Colonic mucosa (tissue), 4 donors: ENCODE data around the gene XPA. TPM values are rescaled to one million over a fixed set of nuclear protein-coding genes. Genes with fewer than 3 reads are reported as not detected.

Experiments used
- DNase-seq: peaks from one replicate; pipeline ENCODE4 v3.0.0-alpha.2; 2020
- H3K27ac ChIP-seq: fragments of 200-600 bp; one replicate; pipeline ENCODE4 v1.8.0; 2021
- H3K27me3 ChIP-seq: fragments of 200-600 bp; one replicate; pipeline ENCODE4 v1.8.0; 2021
- H3K36me3 ChIP-seq: fragments of 200-600 bp; one replicate; pipeline ENCODE4 v1.8.0; 2021
- H3K4me1 ChIP-seq: fragments of 200-600 bp; one replicate; pipeline ENCODE4 v1.8.0; 2021; ENCODE audit warnings: mild to moderate bottlenecking
- H3K4me3 ChIP-seq: fragments of 200-600 bp; one replicate; pipeline ENCODE4 v1.8.0; 2021
- H3K9ac ChIP-seq, 2 donors: one replicate each; pipeline ENCODE4 v1.7.0; 2013; ENCODE audit warnings: control low read depth in 2 of 2, low read depth in 2 of 2, low read length in 2 of 2
- H3K9me3 ChIP-seq: fragments of 200-600 bp; one replicate; pipeline ENCODE4 v1.8.0; 2021
- CTCF ChIP-seq: fragments of 200-600 bp; IDR thresholded peaks from one replicate; pipeline ENCODE4 v1.8.0; 2022; ENCODE audit warnings: antibody characterized with exemption, mild to moderate bottlenecking
- intact Hi-C: fragments of 100-400 bp; cut with DNase I; formaldehyde crosslinking; loops from one replicate; pipeline ENCODE4 v1.14.1; 2022
- total RNA-seq, 2 donors: library from RNA; stranded (reverse); fragmentation: NEBNext Ultra II Directional in 1 of 2; extraction: Animal tissue kit (Norgen Biotek cat#: 25700) in 1 of 2; gene quantifications; one replicate each; pipeline ENCODE4 v1.2.1, GENCODE V29; 2021
- donor health status: healthy.
- donor health status: DM: no; HTN: no; CAD: no.
- donor health status: DM: no; HTN: no; CAD: no.

XPA gene
- total RNA-seq, 2 donors from 2014 or later, result 7.0 to 8.0 TPM

GRCh38 chr9:97710356-97711222 is 13.4 kb upstream of the XPA start:
- H3K9me3 ChIP-seq, result no peaks in the 10 kb centered on the region
- H3K9ac ChIP-seq, result no peak overlapping the region
- H3K27me3 ChIP-seq, result no peaks in the 10 kb centered on the region
- no peak overlapping the region for H3K4me3 ChIP-seq
- peak; percentile 88 for TF ChIP-seq CTCF
- intact Hi-C loops, result loop anchor here (5.0 kb wide), 1 partner anchor 192 kb away; no protein-coding TSS in a partner anchor
- H3K36me3 ChIP-seq, result no peaks in the 10 kb centered on the region
- DNase-seq, result peak; percentile 37
- H3K4me1 ChIP-seq, result no peaks in the 10 kb centered on the region
- H3K27ac ChIP-seq, result no peak overlapping the region

- TF ChIP-seq CTCF, result no peak
- H3K27ac ChIP-seq, result no peak overlapping the region
- no peaks in the 10 kb centered on the region for H3K4me1 ChIP-seq
- no peak overlapping the region for H3K4me3 ChIP-seq
- no peak overlapping the region for H3K9ac ChIP-seq
- H3K36me3 ChIP-seq, result no peaks in the 10 kb centered on the region
- no peaks in the 10 kb centered on the region for H3K9me3 ChIP-seq
- no peak for DNase-seq
- no peaks in the 10 kb centered on the region for H3K27me3 ChIP-seq
- intact Hi-C loops, result no loop called here
These were observed 9.1 kb upstream of the XPA start for GRCh38 chr9:97706246-97706645.

- no peak for TF ChIP-seq CTCF
- H3K27ac ChIP-seq, result no peak overlapping the region
- no peak for DNase-seq
- H3K36me3 ChIP-seq, result no peaks in the 10 kb centered on the region
- H3K9ac ChIP-seq, result no peak overlapping the region
- H3K4me1 ChIP-seq, result no peaks in the 10 kb centered on the region
- H3K9me3 ChIP-seq, result no peaks in the 10 kb centered on the region
- H3K27me3 ChIP-seq, result no peaks in the 10 kb centered on the region
- intact Hi-C loops, result no loop called here
- H3K4me3 ChIP-seq, result no peak overlapping the region
These were observed 8.3 kb upstream of the XPA start for GRCh38 chr9:97705354-97705950.

- Histone ChIP-seq H3K9me3 (no peaks in the 10 kb centered on the region), H3K9ac (no peak overlapping the region), H3K4me1 (no peaks in the 10 kb centered on the region), H3K27me3 (no peaks in the 10 kb centered on the region), H3K27ac (no peak overlapping the region), H3K4me3 (no peak overlapping the region), H3K36me3 (no peaks in the 10 kb centered on the region)
- no peak for TF ChIP-seq CTCF
- no peak for DNase-seq
- intact Hi-C loops, result no loop called here
These were observed 7.7 kb upstream of the XPA start for GRCh38 chr9:97704851-97705250.

- intact Hi-C loops, result no loop called here
- Histone ChIP-seq H3K9ac (no peak overlapping the region), H3K27me3 (no peaks in the 10 kb centered on the region), H3K4me3 (no peak overlapping the region), H3K27ac (no peak overlapping the region), H3K9me3 (no peaks in the 10 kb centered on the region), H3K36me3 (no peaks in the 10 kb centered on the region), H3K4me1 (no peaks in the 10 kb centered on the region)
- no peak for TF ChIP-seq CTCF
- no peak for DNase-seq
These were observed 7.2 kb upstream of the XPA start for GRCh38 chr9:97704345-97704677.
